T-helper 22 cell (primary cell): Measurements from ENCODE around the gene TRIO.

Source experiments
- DNase-seq: peaks from one replicate; pipeline ENCODE4 v3.0.0-alpha.2; 2020; ENCODE audit warnings: low read depth

Gene TRIO

GRCh38 chr5:14247054-14247386 lies 103.9 kb downstream of the TRIO start:
- DNase-seq, result no peak

- DNase-seq, result no peak
Observed at GRCh38 chr5:14249258-14250082, 106.3 kb downstream of the TRIO start.

DNA sequence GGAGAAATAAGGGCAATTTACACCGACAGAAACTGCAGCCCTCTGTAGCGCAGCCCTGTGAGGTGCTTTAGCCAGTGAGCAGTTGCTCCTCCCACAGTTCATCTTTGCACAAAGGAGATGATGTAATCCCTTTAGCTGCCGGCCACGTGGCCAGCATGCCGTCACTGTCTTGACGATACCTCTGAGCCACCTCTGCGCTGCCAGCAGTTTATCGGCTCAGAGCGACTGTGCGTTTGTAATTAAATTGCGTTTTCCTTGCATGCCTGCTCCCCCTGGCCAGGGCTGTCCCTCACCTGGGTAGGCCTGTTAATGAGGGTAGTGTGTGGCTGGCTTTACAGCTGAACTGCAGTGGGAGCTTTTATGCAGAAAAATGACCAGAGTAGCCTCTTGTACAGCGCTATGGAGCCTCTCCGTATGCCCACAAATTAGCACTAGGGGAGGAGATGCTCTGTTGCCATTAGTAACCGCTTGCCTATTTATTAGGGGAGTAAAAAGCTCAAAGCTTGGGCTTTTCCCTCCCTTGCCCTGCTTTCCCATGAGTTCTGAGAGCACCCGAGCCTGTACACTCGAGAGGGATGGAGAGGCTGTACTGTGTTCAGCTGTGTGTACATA lies 107.0 kb downstream of the TRIO start:
- DNase-seq, result no peak

GRCh38 chr5:14250748-14251701 lies 107.9 kb downstream of the TRIO start:
- DNase-seq, result no peak

- no peak for DNase-seq
Observed at GRCh38 chr5:14251733-14252132, 108.6 kb downstream of the TRIO start.

DNA sequence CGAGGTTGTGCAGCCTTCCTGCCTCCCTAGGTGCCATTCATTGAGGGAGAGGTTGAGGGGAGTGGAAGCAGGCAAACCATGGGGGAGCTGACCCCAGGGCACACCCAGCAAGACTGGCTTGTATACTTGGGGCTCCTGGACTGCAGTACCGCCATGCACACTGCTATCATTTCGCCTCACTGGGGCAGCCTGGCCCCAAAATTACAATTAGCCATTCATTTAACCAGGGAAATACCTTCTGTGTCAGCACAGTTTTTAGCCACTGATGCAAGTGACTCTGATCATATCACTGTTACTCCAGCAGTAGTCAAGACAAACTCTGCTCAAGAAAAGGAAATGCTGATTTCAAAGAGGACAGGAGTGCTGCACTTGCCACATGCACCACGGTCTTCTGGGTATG lies 109.7 kb downstream of the TRIO start:
- DNase-seq, result no peak

DNA sequence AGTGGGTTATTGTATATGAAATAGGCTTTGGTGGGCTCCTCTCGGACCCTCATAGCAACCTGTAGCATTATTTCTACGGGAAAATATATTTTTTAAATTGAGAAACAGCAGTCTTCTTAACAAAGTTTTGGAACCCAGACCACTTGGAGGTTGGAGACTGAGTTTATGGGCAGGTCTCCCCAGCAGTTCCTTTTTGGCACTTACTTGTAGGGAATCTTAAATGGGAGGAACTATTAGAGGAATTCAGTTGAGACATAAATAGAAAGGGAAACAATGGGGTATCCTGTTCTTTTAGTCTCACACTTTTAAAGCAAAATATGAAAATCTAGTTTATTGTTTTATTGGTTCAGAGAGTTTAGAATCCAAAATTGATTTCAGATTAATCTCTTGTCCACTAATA lies 111.5 kb downstream of the TRIO start:
- DNase-seq, result no peak

DNA sequence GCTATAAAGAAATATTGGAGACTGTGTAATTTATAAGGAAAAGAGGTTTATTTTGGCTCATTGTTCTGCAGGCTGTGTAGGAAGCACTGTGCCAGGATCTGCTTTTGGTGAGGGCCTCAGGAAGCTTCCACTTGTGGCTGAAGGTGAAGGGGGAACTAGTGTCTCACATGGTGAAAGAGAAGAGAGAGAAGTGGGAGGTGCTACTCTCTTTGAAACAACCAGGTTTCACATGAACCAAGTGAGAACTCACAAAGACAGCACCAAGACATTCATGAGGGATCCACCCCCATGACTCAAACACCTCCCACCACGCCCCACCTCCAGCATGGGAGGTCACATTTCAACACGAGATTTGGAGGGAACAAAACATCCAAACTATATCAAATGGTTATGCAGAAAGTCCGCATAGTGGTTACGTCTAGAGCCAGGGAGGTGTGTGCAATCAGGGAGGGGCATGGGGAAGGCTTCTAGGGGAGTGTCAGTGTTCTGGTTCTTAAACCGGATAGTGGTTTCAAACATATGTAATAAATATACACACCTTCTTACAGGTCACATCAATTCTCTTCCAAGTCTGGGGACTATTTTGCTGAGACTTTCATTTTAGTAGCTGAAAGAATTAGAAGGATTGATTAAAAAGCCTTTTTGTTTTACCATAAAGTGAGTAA lies 113.0 kb downstream of the TRIO start:
- DNase-seq, result no peak

- DNase-seq, result no peak
Observed at GRCh38 chr5:14256756-14257393, 113.7 kb downstream of the TRIO start.

- DNase-seq, result no peak
Observed at GRCh38 chr5:14257995-14258403, 114.9 kb downstream of the TRIO start.

GRCh38 chr5:14258840-14259239 lies 115.7 kb downstream of the TRIO start:
- DNase-seq, result no peak

- no peak for DNase-seq
Observed at GRCh38 chr5:14260637-14261036, 117.5 kb downstream of the TRIO start.

- no peak for DNase-seq
Observed at GRCh38 chr5:14261235-14261634, 118.1 kb downstream of the TRIO start.

DNA sequence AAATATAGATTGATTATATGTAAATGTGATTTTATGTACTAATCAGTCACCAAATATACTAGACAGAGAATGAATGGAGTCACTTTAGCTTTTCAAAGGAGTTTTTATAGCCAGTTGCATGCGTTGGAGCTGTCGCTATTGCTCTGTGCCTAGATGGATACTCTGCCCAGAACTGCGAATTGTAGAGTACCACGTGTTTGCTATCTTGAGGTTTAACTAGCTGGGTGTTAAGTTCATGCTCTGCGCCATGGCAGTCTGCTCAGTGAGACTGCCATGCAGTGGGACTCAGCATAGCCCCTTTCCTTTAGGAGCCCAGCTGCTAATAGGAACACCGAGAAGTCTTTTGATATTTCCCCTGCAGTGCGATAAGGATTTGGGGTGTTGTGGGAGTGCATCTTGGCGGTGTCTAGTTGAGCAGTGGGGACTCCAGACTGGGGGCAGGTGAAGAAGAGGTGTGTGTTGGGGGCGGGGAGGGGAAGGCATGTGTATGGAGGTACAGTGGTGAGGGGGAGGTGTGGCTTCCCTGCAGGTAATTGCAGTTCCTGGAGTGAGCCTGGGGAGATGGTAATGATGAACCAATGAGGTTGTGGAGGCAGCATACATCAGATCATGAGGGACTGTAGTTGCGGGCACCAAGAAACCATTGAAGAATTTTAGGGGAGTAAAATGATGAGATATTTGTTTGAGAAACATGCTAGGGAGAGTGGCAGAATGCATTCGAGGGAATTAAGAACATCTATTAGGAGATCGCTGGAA lies 118.9 kb downstream of the TRIO start:
- DNase-seq, result no peak

DNA sequence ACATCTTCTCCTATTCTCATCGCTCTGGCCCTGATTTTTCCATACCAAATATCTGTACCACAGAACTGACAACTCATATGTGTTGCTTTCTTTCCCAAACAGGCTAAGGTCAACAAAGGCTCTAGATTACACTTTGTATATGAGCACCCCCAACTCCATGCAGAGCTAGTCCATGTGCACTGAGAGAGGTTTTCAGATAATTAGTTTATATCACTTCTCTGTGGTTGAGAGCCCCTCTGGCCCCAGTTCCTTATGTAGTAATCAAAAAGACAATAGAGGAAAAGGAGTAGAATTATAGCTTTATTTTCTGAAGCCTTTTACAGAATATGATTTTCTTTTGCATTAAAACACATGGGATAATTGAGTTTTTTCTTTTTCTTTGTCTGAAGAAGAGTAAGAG lies 120.0 kb downstream of the TRIO start:
- DNase-seq, result no peak

DNA sequence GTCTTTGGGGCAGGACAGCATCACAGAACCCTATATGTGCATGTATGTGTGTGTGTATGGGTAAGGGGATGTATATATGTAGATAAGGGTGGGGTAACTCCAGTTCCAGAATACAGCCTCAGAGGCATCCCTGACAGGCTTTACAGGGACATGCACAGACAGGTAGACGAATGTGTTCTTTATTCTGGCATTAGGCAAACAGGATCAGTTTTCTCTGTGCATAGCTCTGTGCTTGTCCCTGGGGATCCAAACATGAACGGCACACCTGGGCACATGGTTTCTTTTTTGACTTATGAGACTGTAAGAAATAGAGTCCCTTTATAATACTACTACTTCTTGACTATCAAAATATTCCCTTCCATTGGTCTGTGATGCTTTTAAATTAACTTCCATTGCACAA lies 120.6 kb downstream of the TRIO start:
- DNase-seq, result no peak

- peak; percentile 9 for DNase-seq
Observed at GRCh38 chr5:14264605-14265316, 121.6 kb downstream of the TRIO start.

GRCh38 chr5:14265570-14265969 lies 122.4 kb downstream of the TRIO start:
- no peak for DNase-seq

DNA sequence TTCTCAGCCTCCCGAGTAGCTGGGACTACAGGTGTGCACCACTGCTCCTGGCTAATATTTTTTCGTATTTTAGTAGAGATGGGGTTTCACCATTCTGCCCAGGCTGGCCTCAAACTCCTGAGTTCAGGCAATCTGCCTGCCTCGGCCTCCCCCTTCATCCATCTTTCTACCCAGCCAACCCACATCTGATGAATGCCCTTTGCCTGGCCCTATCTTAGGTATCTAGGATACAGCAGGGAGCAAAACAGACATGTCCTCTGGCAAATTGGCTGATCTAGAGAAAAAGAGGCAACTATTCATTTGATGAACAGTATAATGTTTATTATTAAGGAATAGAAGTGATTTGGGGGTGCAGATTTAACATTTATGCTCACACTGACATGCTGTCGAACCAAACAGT lies 123.0 kb downstream of the TRIO start:
- DNase-seq, result no peak

GRCh38 chr5:14266686-14267085 lies 123.5 kb downstream of the TRIO start:
- DNase-seq, result no peak
